Measurements from ENCODE around the gene SLC39A2.
"Not testable (repeated sequence)": the region's sequence is repeated elsewhere in the genome, so short reads cannot be mapped to it uniquely, and the experiment has no call there.

SLC39A2 gene

GRCh38 chr14:20985650-20986049 is 13.4 kb upstream of the SLC39A2 start:
- H3K9me3 Mint-ChIP-seq; H3K27ac Mint-ChIP-seq; H3K36me3 Mint-ChIP-seq (ENCODE audit: low read depth); H3K27me3 Mint-ChIP-seq; H3K4me3 Mint-ChIP-seq: not testable (repeated sequence)
- peaks cover 18% of the 10 kb centered on the region for H3K4me1 Mint-ChIP-seq (ENCODE audit: low read depth)

GRCh38 chr14:20986811-20987210 is 12.3 kb upstream of the SLC39A2 start:
- no peaks in the 10 kb centered on the region for H3K9me3 Mint-ChIP-seq
- no peak overlapping the region for H3K27ac Mint-ChIP-seq

GRCh38 chr14:20988717-20989470 is 10.2 kb upstream of the SLC39A2 start:
- H3K4me1 Mint-ChIP-seq (ENCODE audit: low read depth): peaks cover 34% of the 10 kb centered on the region
- peak overlapping the region; percentile 88 for H3K4me3 Mint-ChIP-seq
- peaks cover 27% of the 10 kb centered on the region for H3K36me3 Mint-ChIP-seq (ENCODE audit: low read depth)
- no peaks in the 10 kb centered on the region for H3K9me3 Mint-ChIP-seq
- peak overlapping the region; percentile 58 for H3K27ac Mint-ChIP-seq
- H3K27me3 Mint-ChIP-seq: no peaks in the 10 kb centered on the region

More at GRCh38 chr14:20986811-20987210, 12.3 kb upstream of the SLC39A2 start:
- Mint-ChIP-seq H3K4me1 (ENCODE audit: low read depth) (peaks cover 29% of the 10 kb centered on the region), H3K27me3 (peaks cover 5% of the 10 kb centered on the region), H3K36me3 (ENCODE audit: low read depth) (peaks cover 9% of the 10 kb centered on the region), H3K4me3 (no peak overlapping the region)

GRCh38 chr14:20989471-20989786 is 9.7 kb upstream of the SLC39A2 start:
- Mint-ChIP-seq H3K4me3 (peak overlapping the region; percentile 88), H3K27ac (peak overlapping the region; percentile 81), H3K4me1 (ENCODE audit: low read depth) (peaks cover 34% of the 10 kb centered on the region), H3K36me3 (ENCODE audit: low read depth) (peaks cover 32% of the 10 kb centered on the region), H3K27me3 (no peaks in the 10 kb centered on the region), H3K9me3 (no peaks in the 10 kb centered on the region)

GRCh38 chr14:20989787-20990600 is 9.1 kb upstream of the SLC39A2 start, which contains the start of gene METTL17:
Gene METTL17 (plus strand): TSS chr14:20989980. CDS start chr14:20990003, 23 bp downstream.
- Mint-ChIP-seq H3K9me3 (no peaks in the 10 kb centered on the region), H3K4me1 (ENCODE audit: low read depth) (peaks cover 34% of the 10 kb centered on the region), H3K27me3 (no peaks in the 10 kb centered on the region), H3K36me3 (ENCODE audit: low read depth) (peaks cover 38% of the 10 kb centered on the region), H3K27ac (peak within 1 kb of the TSS; percentile 81), H3K4me3 (peak within 1 kb of the TSS; percentile 88)

- Mint-ChIP-seq H3K27me3 (no peaks in the 10 kb centered on the region), H3K9me3 (no peaks in the 10 kb centered on the region), H3K36me3 (ENCODE audit: low read depth) (peaks cover 55% of the 10 kb centered on the region), H3K4me1 (ENCODE audit: low read depth) (peaks cover 8% of the 10 kb centered on the region), H3K27ac (no peak overlapping the region), H3K4me3 (no peak overlapping the region)
These were observed 2.6 kb upstream of the SLC39A2 start for GRCh38 chr14:20996521-20996920.

- H3K27ac Mint-ChIP-seq: no peak overlapping the region
- no peaks in the 10 kb centered on the region for H3K9me3 Mint-ChIP-seq
- no peaks in the 10 kb centered on the region for H3K27me3 Mint-ChIP-seq
- no peak overlapping the region for H3K4me3 Mint-ChIP-seq
- peaks cover 2% of the 10 kb centered on the region for H3K4me1 Mint-ChIP-seq (ENCODE audit: low read depth)
- peaks cover 51% of the 10 kb centered on the region for H3K36me3 Mint-ChIP-seq (ENCODE audit: low read depth)
These were observed 2.0 kb upstream of the SLC39A2 start for GRCh38 chr14:20997115-20997514.

GRCh38 chr14:20997564-20997963 is 1.5 kb upstream of the SLC39A2 start:
- Mint-ChIP-seq H3K9me3 (no peaks in the 10 kb centered on the region), H3K4me3 (no peak overlapping the region), H3K27me3 (no peaks in the 10 kb centered on the region), H3K36me3 (ENCODE audit: low read depth) (peaks cover 47% of the 10 kb centered on the region), H3K4me1 (ENCODE audit: low read depth) (no peaks in the 10 kb centered on the region), H3K27ac (no peak overlapping the region)

- Mint-ChIP-seq H3K4me1 (ENCODE audit: low read depth) (no peaks in the 10 kb centered on the region), H3K9me3 (no peaks in the 10 kb centered on the region), H3K36me3 (ENCODE audit: low read depth) (peaks cover 41% of the 10 kb centered on the region), H3K4me3 (no peak overlapping the region), H3K27me3 (no peaks in the 10 kb centered on the region), H3K27ac (peak overlapping the region; percentile 21)
These were observed 954 bp upstream of the SLC39A2 start for GRCh38 chr14:20998139-20998538.

- H3K27me3 Mint-ChIP-seq: no peaks in the 10 kb centered on the region
- H3K4me3 Mint-ChIP-seq: no peak overlapping the region
- no peak overlapping the region for H3K27ac Mint-ChIP-seq
- peaks cover 29% of the 10 kb centered on the region for H3K36me3 Mint-ChIP-seq (ENCODE audit: low read depth)
- H3K9me3 Mint-ChIP-seq: no peaks in the 10 kb centered on the region
- H3K4me1 Mint-ChIP-seq (ENCODE audit: low read depth): no peaks in the 10 kb centered on the region
These were observed 498 bp downstream of the SLC39A2 start for GRCh38 chr14:20999591-20999990.

GRCh38 chr14:21001218-21001617 is 2.1 kb downstream of the SLC39A2 start:
- H3K27me3 Mint-ChIP-seq: no peaks in the 10 kb centered on the region
- no peaks in the 10 kb centered on the region for H3K9me3 Mint-ChIP-seq
- H3K4me3 Mint-ChIP-seq: no peak overlapping the region
- H3K36me3 Mint-ChIP-seq (ENCODE audit: low read depth): peaks cover 13% of the 10 kb centered on the region
- no peak overlapping the region for H3K27ac Mint-ChIP-seq
- H3K4me1 Mint-ChIP-seq (ENCODE audit: low read depth): no peaks in the 10 kb centered on the region

- Mint-ChIP-seq H3K4me3 (no peak overlapping the region), H3K9me3 (no peaks in the 10 kb centered on the region), H3K4me1 (ENCODE audit: low read depth) (no peaks in the 10 kb centered on the region), H3K36me3 (ENCODE audit: low read depth) (no peaks in the 10 kb centered on the region), H3K27me3 (no peaks in the 10 kb centered on the region), H3K27ac (no peak overlapping the region)
These were observed 4.8 kb downstream of the SLC39A2 start for GRCh38 chr14:21003788-21004346.

- H3K27me3 Mint-ChIP-seq: peaks cover 14% of the 10 kb centered on the region
- not testable (repeated sequence) for H3K4me3 Mint-ChIP-seq; H3K4me1 Mint-ChIP-seq (ENCODE audit: low read depth); H3K27ac Mint-ChIP-seq; H3K9me3 Mint-ChIP-seq; H3K36me3 Mint-ChIP-seq (ENCODE audit: low read depth)
These were observed 10.6 kb downstream of the SLC39A2 start for GRCh38 chr14:21009721-21010120.

GRCh38 chr14:21011136-21011535 is 12.0 kb downstream of the SLC39A2 start:
- Mint-ChIP-seq H3K4me1 (ENCODE audit: low read depth) (no peaks in the 10 kb centered on the region), H3K9me3 (no peaks in the 10 kb centered on the region), H3K27me3 (peaks cover 14% of the 10 kb centered on the region), H3K4me3 (no peak overlapping the region), H3K36me3 (ENCODE audit: low read depth) (no peaks in the 10 kb centered on the region), H3K27ac (no peak overlapping the region)

GRCh38 chr14:21014761-21015190 is 15.7 kb downstream of the SLC39A2 start:
- Mint-ChIP-seq H3K36me3 (ENCODE audit: low read depth) (no peaks in the 10 kb centered on the region), H3K9me3 (no peaks in the 10 kb centered on the region), H3K4me1 (ENCODE audit: low read depth) (no peaks in the 10 kb centered on the region), H3K27me3 (peaks cover 14% of the 10 kb centered on the region), H3K4me3 (no peak overlapping the region), H3K27ac (no peak overlapping the region)

Measured in stimulated activated naive CD8-positive, alpha-beta T cell treated with anti-CD3 and anti-CD28 coated beads, Interleukin-15, Interleukin-2, amounts not matched to agents 100 ng/mL and 50 ng/mL, for 24 hours (primary cell).